ENCODE measurements around the gene GSC2.

GSC2 gene

GRCh38 chr22:19176732-19177131, 26.6 kb upstream of the GSC2 start:
- no peak for TF ChIP-seq CTCF (conservative IDR thresholded peaks at IDR 0.05; ENCODE audit: low read depth, low read length)
- no peak for DNase-seq (ENCODE audit: low read depth)
- no peak overlapping the region for H3K4me3 ChIP-seq (ENCODE audit: low read length)

- no peak for TF ChIP-seq CTCF (conservative IDR thresholded peaks at IDR 0.05; ENCODE audit: low read depth, low read length)
- DNase-seq (ENCODE audit: low read depth) = no peak
- no peak overlapping the region for H3K4me3 ChIP-seq (ENCODE audit: low read length)
Measured at GRCh38 chr22:19176175-19176643, 26.1 kb upstream of the GSC2 start.

- DNase-seq (ENCODE audit: low read depth) = no peak
- no peak overlapping the region for H3K4me3 ChIP-seq (ENCODE audit: low read length)
- TF ChIP-seq CTCF (conservative IDR thresholded peaks at IDR 0.05; ENCODE audit: low read depth, low read length) = no peak
Measured at GRCh38 chr22:19175602-19176174, 25.6 kb upstream of the GSC2 start.

- TF ChIP-seq CTCF (conservative IDR thresholded peaks at IDR 0.05; ENCODE audit: low read depth, low read length) = no peak
- no peak for DNase-seq (ENCODE audit: low read depth)
- H3K4me3 ChIP-seq (ENCODE audit: low read length) = no peak overlapping the region
Measured at GRCh38 chr22:19175026-19175601, 25.0 kb upstream of the GSC2 start.

- no peak for TF ChIP-seq CTCF (conservative IDR thresholded peaks at IDR 0.05; ENCODE audit: low read depth, low read length)
- no peak overlapping the region for H3K4me3 ChIP-seq (ENCODE audit: low read length)
- DNase-seq (ENCODE audit: low read depth) = peak; percentile 48
Measured at GRCh38 chr22:19174106-19175025, 24.3 kb upstream of the GSC2 start.

- H3K4me3 ChIP-seq (ENCODE audit: low read length) = peak overlapping the region; percentile 67
- no peak for TF ChIP-seq CTCF (conservative IDR thresholded peaks at IDR 0.05; ENCODE audit: low read depth, low read length)
- DNase-seq (ENCODE audit: low read depth) = no peak
Measured at GRCh38 chr22:19173047-19174035, 23.2 kb upstream of the GSC2 start.
